ENCODE results near the gene SPATA31C2.
A peak's percentile ranks its signal among the peaks of the same experiment; 100 is the strongest.

SPATA31C2 gene

DNA sequence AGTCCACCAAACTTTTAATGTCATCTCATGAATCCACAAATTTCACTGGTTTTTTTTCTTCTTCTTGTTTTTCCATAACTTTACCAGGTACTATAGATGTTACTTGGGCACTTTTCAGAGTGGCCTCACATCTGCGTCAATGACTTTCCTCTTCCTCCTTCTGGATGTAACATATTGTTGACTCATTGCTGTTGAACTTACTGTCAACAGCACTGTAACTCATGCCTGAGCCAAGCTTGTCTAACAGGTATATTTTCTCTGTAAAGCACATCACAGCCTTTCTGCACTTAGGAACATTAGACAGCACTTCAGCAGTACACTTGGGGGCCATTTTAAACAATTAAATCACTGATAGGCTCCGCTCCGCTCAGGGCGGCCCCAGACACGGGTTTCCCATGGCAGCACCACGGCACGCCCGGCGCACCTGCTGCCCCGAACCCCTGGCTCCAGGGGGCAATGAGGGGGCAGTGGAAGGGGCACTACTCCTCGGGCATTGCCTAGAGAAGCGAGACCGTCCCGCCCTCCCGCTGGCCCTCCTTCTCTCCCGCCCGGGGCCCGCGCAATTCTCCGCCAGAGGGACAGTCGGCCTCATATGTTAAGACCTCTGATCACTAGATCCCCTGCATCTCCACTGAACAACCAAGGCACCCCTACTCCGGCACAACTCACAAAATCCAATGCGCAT is 41.9 kb upstream of the SPATA31C2 start:
- H3K36me3 ChIP-seq = no peaks in the 10 kb centered on the region
- no peak for DNase-seq
- no peaks in the 10 kb centered on the region for H3K9me3 ChIP-seq (ENCODE audit: severe bottlenecking)
- TF ChIP-seq, protein P1, sequence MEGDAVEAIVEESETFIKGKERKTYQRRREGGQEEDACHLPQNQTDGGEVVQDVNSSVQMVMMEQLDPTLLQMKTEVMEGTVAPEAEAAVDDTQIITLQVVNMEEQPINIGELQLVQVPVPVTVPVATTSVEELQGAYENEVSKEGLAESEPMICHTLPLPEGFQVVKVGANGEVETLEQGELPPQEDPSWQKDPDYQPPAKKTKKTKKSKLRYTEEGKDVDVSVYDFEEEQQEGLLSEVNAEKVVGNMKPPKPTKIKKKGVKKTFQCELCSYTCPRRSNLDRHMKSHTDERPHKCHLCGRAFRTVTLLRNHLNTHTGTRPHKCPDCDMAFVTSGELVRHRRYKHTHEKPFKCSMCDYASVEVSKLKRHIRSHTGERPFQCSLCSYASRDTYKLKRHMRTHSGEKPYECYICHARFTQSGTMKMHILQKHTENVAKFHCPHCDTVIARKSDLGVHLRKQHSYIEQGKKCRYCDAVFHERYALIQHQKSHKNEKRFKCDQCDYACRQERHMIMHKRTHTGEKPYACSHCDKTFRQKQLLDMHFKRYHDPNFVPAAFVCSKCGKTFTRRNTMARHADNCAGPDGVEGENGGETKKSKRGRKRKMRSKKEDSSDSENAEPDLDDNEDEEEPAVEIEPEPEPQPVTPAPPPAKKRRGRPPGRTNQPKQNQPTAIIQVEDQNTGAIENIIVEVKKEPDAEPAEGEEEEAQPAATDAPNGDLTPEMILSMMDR (IDR thresholded peaks at IDR 0.05; ENCODE audit: low read depth, low read length) = no peak
- no peaks in the 10 kb centered on the region for H3K27me3 ChIP-seq (ENCODE audit: insufficient read depth, low read depth, severe bottlenecking)
- H3K27ac ChIP-seq = no peak overlapping the region
- no peak overlapping the region for H3K4me3 ChIP-seq (ENCODE audit: low read depth, low read length)

DNA sequence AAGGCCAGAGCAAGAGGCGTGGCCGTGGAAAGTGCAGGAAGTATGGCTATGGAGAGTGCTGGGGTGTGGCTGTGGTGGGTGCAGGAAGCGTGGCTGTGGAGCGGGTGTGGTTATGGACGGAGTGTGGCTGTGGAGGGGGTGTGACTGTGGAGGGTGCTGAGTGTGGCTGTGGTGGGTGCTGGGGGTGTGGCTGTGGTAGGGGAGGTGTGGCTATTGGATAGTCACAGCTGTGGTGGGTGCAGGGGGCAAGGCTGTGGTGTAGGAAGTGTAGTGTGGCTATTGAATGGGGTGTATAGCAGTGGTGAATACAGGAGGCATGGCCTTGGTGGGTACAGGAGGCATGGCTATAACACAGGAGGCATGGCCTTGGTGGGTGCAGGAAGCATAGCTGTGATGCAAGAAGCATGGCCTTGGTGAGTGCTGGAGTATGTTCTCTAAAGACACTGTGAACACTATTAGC is 40.8 kb upstream of the SPATA31C2 start:
- no peak overlapping the region for H3K4me3 ChIP-seq (ENCODE audit: low read depth, low read length)
- TF ChIP-seq, protein P1 (IDR thresholded peaks at IDR 0.05; ENCODE audit: low read depth, low read length) = no peak
- H3K27ac ChIP-seq = no peak overlapping the region
- DNase-seq = no peak
- no peaks in the 10 kb centered on the region for H3K27me3 ChIP-seq (ENCODE audit: insufficient read depth, low read depth, severe bottlenecking)
- no peaks in the 10 kb centered on the region for H3K36me3 ChIP-seq
- H3K9me3 ChIP-seq (ENCODE audit: severe bottlenecking) = no peaks in the 10 kb centered on the region

DNA sequence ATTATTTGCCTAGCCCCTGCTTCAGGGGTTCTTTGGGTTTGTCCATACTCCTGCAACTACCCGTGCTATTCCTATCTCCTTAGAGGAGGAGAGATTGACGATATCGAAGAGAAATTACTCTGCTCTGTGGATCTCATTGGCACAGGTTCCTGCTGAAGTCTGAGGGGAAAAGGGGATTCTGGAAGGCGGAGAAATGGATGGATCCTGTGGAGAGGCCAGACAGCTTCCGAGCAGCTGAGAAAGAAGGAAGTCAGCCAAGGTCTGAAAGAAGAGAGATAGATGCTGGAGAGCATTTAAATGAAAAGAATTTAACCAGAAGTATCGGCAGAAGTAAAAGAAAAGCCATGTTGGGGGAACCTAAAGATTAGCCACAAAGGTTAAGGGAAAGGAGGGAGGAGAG is 40.4 kb upstream of the SPATA31C2 start:
- no peak for DNase-seq
- TF ChIP-seq, protein P1 (IDR thresholded peaks at IDR 0.05; ENCODE audit: low read depth, low read length) = no peak

DNA sequence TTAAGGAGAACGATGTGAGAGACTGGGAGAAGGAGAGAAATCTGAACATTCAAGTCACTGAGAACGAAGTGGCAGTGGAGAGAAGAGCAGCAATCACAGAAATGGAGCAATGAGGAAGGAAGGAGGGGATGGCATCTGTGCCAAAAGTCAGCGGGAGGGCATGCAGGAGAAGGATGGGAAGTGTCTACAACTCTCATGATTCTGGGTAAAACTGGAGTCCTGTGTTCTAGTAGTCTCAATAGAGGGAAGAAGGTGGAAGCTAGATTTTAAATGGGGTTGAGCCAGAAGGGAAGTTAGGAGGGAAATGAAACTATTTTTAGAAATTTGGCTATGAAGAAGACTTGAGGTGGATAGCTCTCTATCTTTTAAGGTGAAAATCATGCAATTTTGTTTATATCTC is 39.1 kb upstream of the SPATA31C2 start:
- H3K27me3 ChIP-seq (ENCODE audit: insufficient read depth, low read depth, severe bottlenecking) = no peaks in the 10 kb centered on the region

More for the DNA sequence above, 40.4 kb upstream of the SPATA31C2 start:
- no peaks in the 10 kb centered on the region for H3K27me3 ChIP-seq (ENCODE audit: insufficient read depth, low read depth, severe bottlenecking)
- H3K36me3 ChIP-seq = no peaks in the 10 kb centered on the region
- no peak overlapping the region for H3K27ac ChIP-seq
- H3K4me3 ChIP-seq (ENCODE audit: low read depth, low read length) = no peak overlapping the region
- no peaks in the 10 kb centered on the region for H3K9me3 ChIP-seq (ENCODE audit: severe bottlenecking)

DNA sequence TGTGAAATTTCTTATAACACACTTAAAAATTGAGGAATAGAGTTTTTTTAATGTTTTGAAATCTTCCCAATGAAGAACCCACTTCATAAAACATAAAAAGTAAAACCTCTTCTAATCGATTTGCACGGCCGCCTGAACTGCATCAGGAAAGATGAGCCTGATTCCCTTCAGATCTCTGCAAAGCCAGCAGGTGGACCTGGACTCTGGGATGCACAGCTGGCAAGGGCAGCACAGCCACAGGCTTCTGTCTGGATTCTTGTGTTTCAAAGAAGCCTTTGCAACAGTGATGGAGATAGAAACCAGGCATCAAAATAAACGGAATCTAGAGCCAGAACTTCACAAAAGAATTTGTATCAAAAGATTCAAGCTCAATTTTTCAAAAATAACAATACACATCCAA is 36.0 kb upstream of the SPATA31C2 start:
- Histone ChIP-seq H3K9me3 (ENCODE audit: severe bottlenecking) (no peaks in the 10 kb centered on the region), H3K4me3 (ENCODE audit: low read depth, low read length) (no peak overlapping the region), H3K27ac (no peak overlapping the region), H3K27me3 (ENCODE audit: insufficient read depth, low read depth, severe bottlenecking) (no peaks in the 10 kb centered on the region), H3K36me3 (no peaks in the 10 kb centered on the region)
- TF ChIP-seq, protein P1 (IDR thresholded peaks at IDR 0.05; ENCODE audit: low read depth, low read length) = 0 out of 2 replicates have a peak, but pooled peaks have one; percentile 18
- peak; percentile 30 for DNase-seq

More for the DNA sequence above, 39.1 kb upstream of the SPATA31C2 start:
- TF ChIP-seq, protein P1 (IDR thresholded peaks at IDR 0.05; ENCODE audit: low read depth, low read length) = no peak
- H3K27ac ChIP-seq = no peak overlapping the region
- DNase-seq = no peak
- no peak overlapping the region for H3K4me3 ChIP-seq (ENCODE audit: low read depth, low read length)
- H3K36me3 ChIP-seq = no peaks in the 10 kb centered on the region
- H3K9me3 ChIP-seq (ENCODE audit: severe bottlenecking) = no peaks in the 10 kb centered on the region

Data from WERI-Rb-1 (cell line).